DOHH2 (cell line): ENCODE data around the gene ABI2.

Experiments used
- EZH2phosphoT487 ChIP-seq: fragments of 200-600 bp; sonication (generic); IDR thresholded peaks from 2 replicates; pipeline ENCODE4 v1.6.1; 2017; ENCODE audit warnings: borderline replicate concordance, mild to moderate bottlenecking, antibody characterized with exemption, low read length, moderate library complexity, mixed read lengths
- TF ChIP-seq, protein P1 (sequence below): fragments of 200-600 bp; sonication (generic); IDR thresholded peaks from one replicate; pipeline ENCODE4 v1.5.1; 2014; ENCODE audit warnings: antibody characterized with exemption, mild to moderate bottlenecking, low read depth, low read length; ENCODE audit not compliant: poor library complexity, severe bottlenecking

GRCh38 chr2:203395858-203396257, 67.7 kb downstream of the ABI2 start:
- TF ChIP-seq, protein P1, sequence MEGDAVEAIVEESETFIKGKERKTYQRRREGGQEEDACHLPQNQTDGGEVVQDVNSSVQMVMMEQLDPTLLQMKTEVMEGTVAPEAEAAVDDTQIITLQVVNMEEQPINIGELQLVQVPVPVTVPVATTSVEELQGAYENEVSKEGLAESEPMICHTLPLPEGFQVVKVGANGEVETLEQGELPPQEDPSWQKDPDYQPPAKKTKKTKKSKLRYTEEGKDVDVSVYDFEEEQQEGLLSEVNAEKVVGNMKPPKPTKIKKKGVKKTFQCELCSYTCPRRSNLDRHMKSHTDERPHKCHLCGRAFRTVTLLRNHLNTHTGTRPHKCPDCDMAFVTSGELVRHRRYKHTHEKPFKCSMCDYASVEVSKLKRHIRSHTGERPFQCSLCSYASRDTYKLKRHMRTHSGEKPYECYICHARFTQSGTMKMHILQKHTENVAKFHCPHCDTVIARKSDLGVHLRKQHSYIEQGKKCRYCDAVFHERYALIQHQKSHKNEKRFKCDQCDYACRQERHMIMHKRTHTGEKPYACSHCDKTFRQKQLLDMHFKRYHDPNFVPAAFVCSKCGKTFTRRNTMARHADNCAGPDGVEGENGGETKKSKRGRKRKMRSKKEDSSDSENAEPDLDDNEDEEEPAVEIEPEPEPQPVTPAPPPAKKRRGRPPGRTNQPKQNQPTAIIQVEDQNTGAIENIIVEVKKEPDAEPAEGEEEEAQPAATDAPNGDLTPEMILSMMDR: no peak
- no peak for TF ChIP-seq EZH2phosphoT487
